Activated CD4-positive, CD25-positive, alpha-beta regulatory T cell treated with anti-CD3 and anti-CD28 coated beads, Interleukin-2, amount 50 U/mL, for 72 hours (primary cell): Measurements from ENCODE around the gene VTI1A.
"Not testable (repeated sequence)": the region's sequence is repeated elsewhere in the genome, so short reads cannot be mapped to it uniquely, and the experiment has no call there.

Experiments
- DNase-seq: peaks from one replicate; pipeline ENCODE4 v3.0.0; 2021

The VTI1A gene

DNA sequence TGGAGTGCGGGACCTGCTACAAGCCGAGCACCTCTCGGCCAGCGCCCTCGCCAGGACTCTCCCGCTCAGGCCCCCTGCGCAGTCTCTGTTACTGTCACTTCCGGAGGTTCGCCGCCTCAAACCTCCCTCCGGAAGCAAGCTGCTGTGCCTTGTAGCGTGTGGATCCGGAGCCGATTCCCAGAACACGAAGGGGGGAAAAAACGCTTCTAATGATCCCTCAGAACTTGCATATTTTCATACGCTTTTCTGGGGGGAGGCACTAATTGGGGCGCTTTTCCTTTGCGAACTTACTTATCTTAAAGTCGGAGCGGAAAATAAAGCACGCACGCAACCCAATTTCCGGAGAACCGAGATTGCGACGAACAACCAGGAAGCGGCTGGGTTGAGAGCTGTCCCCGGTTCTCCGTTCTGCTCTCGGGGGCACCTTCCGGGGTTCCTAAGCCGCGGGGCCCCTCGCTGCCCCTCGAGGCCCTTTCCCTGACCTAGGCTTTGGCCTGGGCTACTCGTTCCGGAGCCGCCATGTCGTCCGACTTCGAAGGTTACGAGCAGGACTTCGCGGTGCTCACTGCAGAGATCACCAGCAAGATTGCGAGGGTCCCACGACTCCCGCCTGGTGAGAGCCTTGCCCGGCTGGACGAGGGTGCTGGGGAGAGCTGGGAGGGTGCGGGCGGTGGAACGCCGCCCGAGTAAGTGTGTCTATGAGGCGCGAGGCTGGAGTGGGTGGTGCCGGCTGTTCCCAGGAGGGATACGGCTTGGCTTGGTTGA lies at the start of gene VTI1A, which contains the start of gene ZDHHC6:
Gene VTI1A, plus strand, starts transcription at position 361 of the 765 bp plus-strand sequence. Its CDS starts 159 bp downstream, at position 520.
Gene ZDHHC6, minus strand, starts transcription at position 60 of the 765 bp plus-strand sequence. CDS start 1,478 bp downstream, outside the sequence.
- peak; percentile 82 for DNase-seq

DNA sequence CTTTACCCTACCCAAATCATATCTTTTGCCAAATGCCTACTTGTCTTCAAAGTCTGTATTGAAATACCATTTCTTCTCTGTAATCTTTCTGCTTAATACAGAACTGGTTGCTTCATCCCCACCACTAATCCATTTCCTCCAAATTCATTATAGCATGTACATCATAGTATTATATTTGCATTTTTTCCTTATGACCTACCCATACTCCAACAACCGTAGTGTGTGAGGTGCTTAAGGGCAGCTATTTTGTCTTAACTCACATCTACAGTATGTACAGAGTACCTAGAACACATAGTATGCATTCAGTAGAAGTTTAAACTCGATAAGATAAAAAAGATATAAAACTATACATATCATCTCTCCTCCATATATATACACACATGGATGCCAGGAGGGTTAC lies 49.4 kb upstream of the VTI1A start:
- DNase-seq: no peak

DNA sequence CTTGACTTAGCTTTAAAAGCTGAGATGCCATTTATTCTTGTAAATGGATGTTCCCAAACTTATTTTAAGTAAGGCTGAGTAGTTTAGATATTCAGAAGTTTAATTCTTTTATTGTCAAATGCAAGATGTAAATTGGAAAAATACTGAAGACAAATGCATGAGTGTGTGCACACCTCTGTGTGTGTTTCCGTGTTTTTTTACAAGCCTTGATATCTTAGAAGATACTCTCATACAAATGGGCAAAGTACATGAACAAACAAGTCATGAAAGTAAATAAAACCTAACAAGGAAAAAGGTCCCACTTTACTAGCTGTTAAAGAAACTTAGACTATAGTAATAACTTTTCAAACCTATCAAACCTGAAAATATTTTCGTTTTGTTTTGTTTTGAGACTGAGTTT lies 44.1 kb upstream of the VTI1A start:
- DNase-seq: no peak

DNA sequence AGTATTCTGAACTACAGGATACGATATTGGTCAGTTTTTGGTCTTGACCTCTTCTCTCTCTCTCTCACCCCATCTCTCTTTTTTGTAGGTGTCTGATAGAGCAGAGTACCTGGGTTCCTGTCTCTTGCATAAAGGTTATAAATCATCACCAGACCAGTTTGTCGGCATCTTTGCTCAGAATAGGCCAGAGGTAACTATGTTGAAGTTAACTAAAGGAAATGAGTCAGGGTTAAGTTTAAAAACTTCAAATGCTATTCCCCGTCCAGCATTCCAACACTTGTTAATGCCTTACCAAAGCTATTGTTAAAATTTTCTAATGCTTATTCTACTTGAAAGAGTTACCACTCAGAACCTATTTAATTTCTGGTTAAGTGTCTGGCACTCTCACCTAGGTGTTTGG lies 42.4 kb upstream of the VTI1A start:
- no peak for DNase-seq

DNA sequence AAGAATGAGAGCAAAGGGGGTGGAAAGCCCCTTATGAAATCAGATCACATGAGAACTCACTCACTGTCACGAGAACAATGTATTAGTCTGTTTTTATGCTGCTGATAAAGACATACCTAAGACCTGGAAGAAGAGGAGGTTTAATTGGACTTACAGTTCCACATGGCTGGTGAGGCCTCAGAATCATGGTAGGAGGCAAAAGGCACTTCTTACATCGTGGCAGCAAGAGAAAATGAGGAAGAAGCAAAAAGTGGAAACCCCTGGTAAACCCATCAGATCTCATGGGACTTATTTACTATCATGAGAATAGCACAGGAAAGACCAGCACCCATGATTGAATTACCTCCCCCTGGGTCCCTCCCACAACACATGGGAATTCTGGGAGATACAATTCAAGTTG lies 40.2 kb upstream of the VTI1A start:
- not testable (repeated sequence) for DNase-seq

DNA sequence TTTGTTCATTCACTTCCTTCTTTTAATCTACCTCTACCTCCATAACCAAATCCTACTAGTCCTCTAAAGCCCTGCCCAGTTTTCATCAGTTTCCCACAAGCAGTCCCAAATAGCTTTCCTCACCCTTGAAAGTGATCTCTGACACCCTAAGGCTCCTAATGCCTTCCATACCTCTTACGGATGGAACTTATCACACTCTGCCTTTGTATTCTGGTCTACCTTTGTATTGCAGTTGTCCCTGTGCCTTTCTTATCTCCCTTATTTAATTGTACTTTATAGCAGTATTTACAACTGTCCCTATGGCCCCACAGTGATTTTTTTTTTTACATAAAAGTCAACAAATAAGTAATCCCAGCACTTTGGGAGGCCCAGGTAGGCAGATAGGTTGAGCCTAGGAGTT lies 39.3 kb upstream of the VTI1A start:
- no peak for DNase-seq

DNA sequence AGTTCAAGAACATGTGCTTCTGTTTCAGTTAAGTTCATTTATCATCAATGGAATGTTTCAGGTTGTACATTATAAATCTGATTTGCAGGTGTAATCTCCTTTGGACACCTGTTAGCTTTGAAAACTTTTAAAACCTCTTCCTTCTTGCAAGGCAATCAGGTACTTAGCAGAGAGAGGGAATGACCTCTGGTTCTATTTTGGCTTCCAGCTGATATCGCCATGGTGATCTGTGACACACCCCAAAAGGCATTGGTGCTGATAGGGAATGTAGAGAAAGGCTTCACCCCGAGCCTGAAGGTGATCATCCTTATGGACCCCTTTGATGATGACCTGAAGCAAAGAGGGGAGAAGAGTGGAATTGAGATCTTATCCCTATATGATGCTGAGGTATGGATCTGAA lies 37.7 kb upstream of the VTI1A start:
- no peak for DNase-seq

DNA sequence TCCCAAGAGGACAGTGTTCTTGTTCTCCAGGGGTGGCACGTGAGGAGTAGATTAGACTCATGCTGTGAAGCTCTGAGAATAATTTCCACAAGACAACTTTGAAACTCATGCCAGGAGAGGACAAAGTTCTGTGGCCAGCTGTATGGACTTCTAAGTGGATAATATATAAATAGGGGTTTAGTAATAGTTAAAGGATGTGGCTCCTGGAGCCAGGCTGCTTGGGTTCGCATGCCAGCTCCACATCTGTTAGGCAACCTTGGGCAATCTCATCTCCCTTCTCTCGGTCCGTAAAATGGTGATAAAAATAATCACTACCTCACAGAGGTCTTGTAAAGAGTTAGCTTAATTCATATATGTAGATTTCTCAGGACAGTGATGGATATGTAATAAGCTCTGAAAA lies 37.3 kb upstream of the VTI1A start:
- no peak for DNase-seq

DNA sequence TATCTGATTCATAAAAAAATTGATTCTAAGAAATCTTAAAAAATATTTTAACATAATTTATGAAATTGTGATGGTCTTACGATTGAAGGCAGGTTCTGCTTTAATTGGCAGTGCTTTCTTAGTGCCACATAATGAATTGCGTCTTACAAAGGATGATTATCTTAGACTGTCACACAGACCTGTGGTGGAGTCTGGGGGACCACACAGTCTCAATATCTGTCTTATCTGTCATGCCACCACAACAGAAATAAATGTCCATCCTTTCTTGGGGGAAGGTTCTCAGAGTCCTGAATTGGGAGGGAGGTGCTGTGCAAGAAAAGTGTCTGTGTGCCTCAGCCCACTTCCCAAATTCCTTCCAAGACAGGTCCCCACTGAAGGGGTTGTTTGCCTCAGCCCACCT lies 34.3 kb upstream of the VTI1A start:
- DNase-seq: no peak

DNA sequence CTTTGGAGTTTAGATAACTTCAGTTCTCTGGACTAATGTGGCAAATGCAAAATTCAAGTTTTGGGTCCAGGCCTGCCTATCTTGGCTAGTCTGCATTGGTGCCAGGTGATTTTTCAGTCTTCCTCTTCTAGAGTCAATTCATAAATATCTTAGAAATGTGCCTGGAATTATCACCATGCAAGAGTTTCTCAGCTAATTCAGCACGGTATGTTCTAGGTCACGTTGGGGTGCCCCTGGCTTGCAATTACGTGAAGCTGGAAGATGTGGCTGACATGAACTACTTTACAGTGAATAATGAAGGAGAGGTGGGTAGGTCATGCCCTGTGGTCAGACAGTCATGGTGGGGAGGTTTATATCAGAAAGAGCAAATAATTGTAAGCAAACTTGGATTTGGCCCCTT lies 25.3 kb upstream of the VTI1A start:
- no peak for DNase-seq

DNA sequence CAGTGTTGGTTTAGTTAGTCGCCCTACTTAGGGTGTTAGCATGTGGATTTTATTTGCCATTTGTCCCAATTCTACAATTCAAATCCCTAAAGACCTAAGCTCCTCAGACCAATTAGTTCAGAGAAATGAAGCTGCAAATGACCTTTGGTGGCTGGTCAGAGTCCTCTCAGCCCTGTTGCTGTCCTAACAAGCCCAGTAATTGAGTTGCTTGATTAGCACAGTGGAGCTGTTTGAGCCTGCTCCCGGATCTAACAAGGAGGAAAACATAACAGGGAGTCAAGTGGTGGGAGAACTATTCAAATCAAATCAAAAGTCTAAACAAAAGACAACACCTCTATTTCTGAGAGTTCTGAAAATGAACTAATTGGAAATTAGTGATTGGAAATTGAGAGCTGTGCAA lies 22.4 kb upstream of the VTI1A start:
- no peak for DNase-seq

DNA sequence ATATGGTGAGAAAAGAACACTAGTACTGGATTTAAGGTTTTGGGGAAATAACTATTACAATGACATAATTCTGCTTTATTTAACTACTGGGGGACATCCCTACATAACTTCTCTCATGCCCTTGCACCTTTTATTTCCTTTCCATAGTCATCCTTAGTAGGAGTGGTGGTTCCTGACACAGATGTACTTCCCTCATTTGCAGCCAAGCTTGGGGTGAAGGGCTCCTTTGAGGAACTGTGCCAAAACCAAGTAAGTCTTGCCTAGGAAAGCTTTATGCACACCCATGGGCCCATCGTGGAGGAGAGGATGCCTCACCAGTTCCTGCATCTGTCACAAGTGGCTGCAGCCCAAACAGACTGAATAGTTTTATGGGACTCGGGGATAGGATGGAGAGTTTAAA lies 20.9 kb upstream of the VTI1A start:
- DNase-seq: no peak

DNA sequence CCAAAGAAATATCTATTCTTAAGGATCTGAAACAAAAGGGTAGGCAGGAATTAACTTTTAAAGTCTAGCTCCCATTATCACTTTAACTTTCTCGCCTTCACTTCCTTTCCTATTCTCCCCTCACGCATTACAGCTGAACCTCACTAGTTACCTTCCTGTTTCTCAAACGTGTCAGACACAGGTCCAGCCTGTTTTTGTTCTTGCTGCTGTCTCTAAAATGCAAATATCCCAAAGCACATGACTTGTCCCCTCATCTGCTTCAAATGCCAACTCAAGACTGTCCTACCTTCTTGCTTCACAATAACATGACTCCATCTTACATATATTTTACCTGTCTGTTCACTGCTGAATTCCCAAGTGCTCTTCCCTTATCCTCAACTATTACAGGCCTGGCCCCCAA lies 17.9 kb upstream of the VTI1A start:
- DNase-seq: no peak

DNA sequence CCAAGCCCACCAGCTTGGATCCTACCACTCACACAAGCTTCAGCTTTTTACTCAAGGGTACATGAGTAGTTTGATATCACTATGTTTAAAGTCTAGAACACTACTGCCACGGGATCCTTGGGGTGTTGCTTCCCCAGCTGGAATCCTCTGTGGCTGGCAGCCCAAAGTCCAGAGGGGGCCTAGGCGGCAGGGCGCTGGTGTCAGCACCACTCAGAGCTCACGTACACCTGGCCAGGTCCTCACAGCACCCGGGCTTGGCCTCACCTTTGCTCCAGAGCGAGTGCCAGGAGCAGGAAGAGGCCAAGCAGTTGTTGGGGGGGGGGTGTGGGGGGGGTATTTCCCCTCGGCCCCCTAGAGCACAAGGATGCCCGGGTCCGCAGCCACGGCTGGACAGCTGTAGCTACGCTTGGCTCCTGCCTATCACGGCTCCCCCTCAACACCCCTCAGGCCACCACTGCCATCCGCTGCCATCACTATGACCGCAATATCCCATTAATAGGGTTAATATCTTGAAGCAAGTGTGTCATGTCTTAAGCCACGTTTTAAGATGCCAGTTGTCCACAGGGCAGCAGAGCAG lies 17.3 kb upstream of the VTI1A start:
- no peak for DNase-seq

DNA sequence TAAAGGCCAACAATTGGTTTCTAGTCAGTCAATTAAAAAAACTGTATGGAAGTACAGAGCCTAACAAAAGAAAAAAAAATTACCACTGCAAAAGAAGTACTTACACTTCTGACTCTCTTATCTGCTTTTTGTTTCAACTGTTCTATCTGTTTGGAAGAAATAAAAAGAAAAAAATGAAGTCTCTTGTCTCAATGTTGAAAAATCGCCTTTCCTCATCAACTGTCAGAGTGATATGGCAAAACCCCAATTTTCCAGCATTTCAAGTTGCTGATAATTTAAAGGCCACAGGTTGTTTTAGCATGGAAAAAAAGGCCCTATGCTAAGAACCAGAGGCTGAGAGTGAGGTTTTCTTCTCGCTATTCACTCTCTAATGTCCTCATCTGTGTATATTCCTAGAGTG lies 13.9 kb upstream of the VTI1A start:
- no peak for DNase-seq

DNA sequence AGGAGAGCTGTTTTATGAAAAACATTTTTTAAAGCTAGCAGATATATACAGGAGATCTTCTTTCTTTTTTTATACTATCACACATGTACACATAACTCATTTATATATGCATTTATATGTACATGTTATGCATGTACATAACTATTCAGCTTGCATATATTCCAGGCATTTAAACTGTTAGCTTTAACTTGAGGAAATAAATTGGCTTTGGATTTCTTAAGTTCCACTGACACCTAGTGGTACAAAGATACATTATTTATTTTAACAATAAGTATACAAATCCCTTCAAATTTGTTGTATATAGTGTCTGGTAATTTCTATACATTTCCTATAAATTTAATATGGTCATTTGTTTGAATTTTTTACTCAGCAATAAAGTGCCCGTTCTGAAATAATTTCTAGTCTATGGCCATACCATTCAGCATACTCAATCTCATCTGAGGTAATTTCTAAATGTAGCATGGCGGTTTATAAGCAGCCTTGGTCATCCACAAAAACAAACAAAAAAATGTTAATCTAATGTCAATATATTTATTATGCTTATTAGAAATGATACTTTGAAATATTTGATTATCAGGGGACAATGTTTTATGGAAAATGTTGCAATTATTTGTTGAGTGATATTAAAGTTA lies 11.9 kb upstream of the VTI1A start:
- DNase-seq: no peak

DNA sequence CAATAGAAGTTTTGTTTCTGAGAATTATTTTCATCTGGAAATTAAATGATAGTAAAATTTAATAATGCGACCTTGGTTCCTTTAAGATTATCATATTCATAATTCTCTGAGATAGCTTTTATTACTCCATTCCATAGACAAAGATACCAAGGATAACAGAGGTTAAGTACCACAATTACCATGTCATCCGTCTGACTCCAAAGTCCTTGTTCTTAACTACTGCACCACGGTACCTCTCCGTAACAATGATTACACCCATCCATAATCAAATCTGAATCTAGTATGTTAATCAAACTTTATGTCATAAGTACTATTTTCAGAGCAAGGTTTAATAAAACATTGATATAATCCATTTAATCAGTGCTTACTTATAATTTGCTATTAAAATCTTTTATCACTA lies 8.7 kb upstream of the VTI1A start:
- no peak for DNase-seq

DNA sequence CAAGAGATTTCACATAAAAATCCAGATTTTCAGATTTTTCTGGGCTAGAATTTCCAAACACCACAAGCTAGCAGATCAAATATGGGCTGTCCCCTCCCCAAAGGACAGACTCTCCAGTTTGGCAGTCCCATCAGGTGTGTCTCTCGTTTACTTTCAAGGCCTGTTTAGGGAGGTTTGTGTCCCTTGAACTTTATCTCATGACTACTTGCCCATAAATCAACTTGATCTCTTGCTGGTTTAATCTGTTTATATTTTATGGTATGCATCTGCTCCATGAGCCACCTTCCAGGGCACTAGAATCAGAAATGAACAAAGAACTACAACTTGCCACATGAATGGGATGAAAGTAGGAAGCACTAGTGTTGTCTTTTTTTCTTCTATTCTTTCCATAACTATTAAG lies 5.5 kb upstream of the VTI1A start:
- DNase-seq: no peak

DNA sequence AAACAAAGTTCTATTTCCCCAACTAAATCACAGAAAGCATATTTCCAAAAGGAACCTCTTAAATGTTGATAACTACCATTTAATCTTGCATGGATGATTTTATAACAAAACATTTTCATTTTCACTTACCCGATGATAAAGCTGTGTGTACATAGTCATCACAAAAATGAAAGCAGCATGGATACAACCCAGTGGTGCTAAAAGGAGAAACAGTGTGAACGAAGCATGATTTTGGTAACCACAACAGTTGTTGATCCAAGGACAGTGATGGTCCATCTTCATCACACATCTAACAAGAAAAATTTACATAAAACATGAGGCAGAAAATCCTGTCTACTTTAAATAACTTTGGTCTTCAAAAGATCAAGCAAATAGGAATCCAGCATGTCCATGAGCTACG lies 5.0 kb upstream of the VTI1A start:
- DNase-seq: no peak

DNA sequence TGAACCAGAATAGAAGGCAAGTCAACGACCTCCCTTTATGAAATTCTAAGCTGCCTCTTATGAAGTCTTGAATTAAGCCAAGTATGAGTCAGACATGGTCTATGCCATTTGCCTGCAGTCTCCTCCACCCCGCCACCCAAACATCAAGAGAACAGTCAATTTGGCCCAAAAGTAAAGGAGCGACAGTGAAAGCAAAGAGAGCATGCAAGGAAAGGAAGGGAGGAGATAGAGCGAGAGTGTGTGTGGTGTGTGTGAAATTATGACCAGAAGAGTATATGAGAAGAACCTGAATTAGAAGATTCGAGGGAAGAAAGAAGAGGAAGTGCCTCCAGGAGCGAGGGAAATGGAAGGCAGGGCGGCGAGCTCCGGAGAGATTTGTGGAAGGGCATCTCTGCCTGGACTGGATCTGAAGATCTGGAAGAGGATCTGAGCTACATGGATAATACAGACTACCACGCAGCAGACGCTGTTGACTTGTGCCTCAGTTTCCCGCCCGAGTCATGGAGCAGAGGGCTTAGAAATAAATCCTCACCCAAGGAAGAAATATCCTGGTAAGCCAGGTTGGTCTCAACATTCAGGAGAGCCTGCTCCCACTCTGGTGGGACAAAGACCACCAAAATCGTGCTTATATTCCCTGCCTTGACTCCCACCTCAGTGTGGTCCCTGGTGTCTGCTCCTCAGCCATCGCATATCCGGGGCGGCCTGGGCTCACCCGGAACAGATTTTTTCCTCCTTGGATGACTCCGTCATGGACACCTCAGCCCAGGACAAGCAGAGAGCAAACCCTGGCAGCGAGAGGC lies 760 bp upstream of the VTI1A start:
- DNase-seq: no peak

DNA sequence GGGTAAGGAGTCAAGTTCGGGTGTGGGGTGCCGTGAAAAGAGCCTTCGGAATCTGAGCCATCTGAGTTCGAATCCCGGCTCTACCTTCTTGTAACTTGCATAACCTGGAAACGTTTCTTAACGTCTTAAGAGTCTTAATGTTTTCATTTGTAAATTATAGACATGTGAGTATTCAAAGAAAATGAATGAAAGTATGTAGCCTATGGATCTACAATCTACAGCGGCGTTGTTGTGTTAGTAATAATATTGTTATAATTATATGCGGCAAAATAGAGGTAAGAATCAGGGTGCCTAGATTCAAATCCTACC lies 559 bp downstream of the VTI1A start:
- DNase-seq: no peak

DNA sequence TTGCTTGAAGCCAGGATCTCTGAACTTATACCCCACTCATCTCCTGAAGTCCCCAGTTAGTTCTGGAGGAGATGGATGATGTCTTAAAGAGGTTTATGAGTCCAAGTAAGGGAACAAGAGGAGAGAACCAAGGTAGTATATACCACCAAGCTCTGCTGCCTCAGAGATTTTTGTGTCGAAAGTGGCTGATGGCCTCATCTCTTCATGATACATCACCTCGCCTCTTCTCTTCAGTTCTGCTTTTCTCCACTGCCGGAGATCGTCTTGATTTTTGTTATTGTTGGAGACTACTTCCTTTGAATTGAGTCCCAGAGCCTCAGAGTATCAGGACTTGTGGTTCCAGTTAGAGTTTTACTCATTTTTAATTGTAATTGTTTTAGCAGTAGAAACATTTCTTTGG lies 1.9 kb downstream of the VTI1A start:
- no peak for DNase-seq

DNA sequence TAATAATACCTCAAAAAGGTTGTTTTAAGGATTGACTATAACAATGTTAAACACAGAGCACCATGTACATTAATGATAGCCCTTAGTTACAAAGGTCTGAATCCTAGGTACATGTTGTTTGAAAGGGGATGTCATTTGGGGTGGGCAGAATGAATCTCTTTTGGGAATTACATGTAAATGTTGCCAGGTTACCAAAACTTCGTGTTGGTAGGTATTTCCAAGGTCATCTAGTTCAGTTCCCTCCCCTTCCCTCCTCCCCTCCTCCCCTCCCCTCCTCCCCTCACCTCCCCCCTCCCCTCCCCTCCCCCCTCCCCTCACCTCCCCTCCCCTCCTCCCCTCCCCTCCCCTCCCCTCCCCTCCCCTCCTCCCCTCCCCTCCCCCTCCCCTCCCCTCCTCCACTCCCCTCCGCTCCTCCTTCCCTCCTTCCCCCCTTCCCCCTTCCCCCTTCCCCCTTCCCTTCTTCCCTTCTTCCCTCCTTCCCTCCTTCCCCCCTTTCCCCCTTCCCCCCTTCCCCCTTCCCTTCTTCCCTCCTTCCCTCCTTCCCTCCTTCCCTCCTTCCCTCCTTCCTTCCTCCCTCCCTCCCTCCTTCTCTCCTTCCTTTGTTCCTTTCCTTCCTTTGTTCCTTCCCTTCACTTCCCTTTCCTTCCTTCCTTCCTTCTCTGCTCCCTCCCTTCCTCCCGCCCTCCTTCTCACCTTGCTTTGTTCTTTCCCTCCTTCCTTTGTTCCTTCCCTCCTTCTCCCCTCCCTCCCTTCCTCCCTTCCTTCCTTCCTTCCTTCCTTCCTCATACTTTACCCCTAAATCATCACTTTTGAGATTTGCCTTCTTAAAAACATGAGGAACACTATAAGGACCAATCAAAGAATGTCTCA lies 8.1 kb downstream of the VTI1A start:
- DNase-seq: no peak
